NCI-H1417 treated with DMSO at 0.1 percent for 48 hours (cell line): ENCODE measurements around the gene NKAPD1.
A peak's percentile ranks its signal among the peaks of the same experiment; 100 is the strongest.
"Not testable (repeated sequence)": the region's sequence is repeated elsewhere in the genome, so short reads cannot be mapped to it uniquely, and the experiment has no call there.

Experiments
- DNase-seq: peaks from one replicate; lab custom pipeline; 2025; lab: John Stamatoyannopoulos, UW

The NKAPD1 gene

GRCh38 chr11:112086422-112087191 is 12.5 kb downstream of the NKAPD1 start, which contains the start of the genes SDHD and TIMM8B:
Gene SDHD (plus strand): TSS chr11:112086873. CDS start chr11:112086908, 35 bp downstream.
Gene TIMM8B (minus strand): TSS chr11:112086756. CDS start chr11:112086723, 33 bp downstream.
- DNase-seq = peak; percentile 87

- no peak for DNase-seq
These were observed 13.1 kb downstream of the NKAPD1 start for GRCh38 chr11:112087212-112087611.

- not testable (repeated sequence) for DNase-seq
These were observed 21.2 kb downstream of the NKAPD1 start for GRCh38 chr11:112095302-112095701.

GRCh38 chr11:112096194-112096593 is 22.1 kb downstream of the NKAPD1 start:
- DNase-seq = no peak

- DNase-seq = no peak
These were observed 23.8 kb downstream of the NKAPD1 start for GRCh38 chr11:112097734-112098528.

GRCh38 chr11:112100462-112100861 is 26.4 kb downstream of the NKAPD1 start:
- no peak for DNase-seq

GRCh38 chr11:112103446-112103845 is 29.3 kb downstream of the NKAPD1 start:
- no peak for DNase-seq

GRCh38 chr11:112106070-112106469 is 32.0 kb downstream of the NKAPD1 start:
- DNase-seq = no peak

- DNase-seq = peak; percentile 66
These were observed 39.7 kb downstream of the NKAPD1 start for GRCh38 chr11:112113539-112114457.

GRCh38 chr11:112114460-112114859 is 40.4 kb downstream of the NKAPD1 start:
- no peak for DNase-seq

- DNase-seq = no peak
These were observed 41.3 kb downstream of the NKAPD1 start for GRCh38 chr11:112115386-112115785.

GRCh38 chr11:112118176-112118575 is 44.1 kb downstream of the NKAPD1 start:
- DNase-seq = no peak

GRCh38 chr11:112121981-112122615 is 48.0 kb downstream of the NKAPD1 start:
- no peak for DNase-seq

GRCh38 chr11:112123129-112123528 is 49.0 kb downstream of the NKAPD1 start:
- no peak for DNase-seq

- DNase-seq = no peak
These were observed 53.0 kb downstream of the NKAPD1 start for GRCh38 chr11:112127056-112127455.

GRCh38 chr11:112128483-112129121 is 54.5 kb downstream of the NKAPD1 start:
- no peak for DNase-seq

GRCh38 chr11:112129656-112130055 is 55.6 kb downstream of the NKAPD1 start:
- no peak for DNase-seq

- DNase-seq = no peak
These were observed 58.6 kb downstream of the NKAPD1 start for GRCh38 chr11:112132737-112133136.

GRCh38 chr11:112134473-112134872 is 60.4 kb downstream of the NKAPD1 start:
- DNase-seq = no peak
